ENCODE data around the gene RBM26.
A peak's percentile ranks its signal among the peaks of the same experiment; 100 is the strongest.

GRCh38 chr13:79307866-79308298 is 98.2 kb downstream of the RBM26 start:
- TF ChIP-seq ELF1 (IDR thresholded peaks at IDR 0.05) (no peak), FOSL2 (IDR thresholded peaks at IDR 0.05; ENCODE audit: borderline replicate concordance, low read depth) (no peak), JUND (IDR thresholded peaks at IDR 0.05) (no peak), EP300 (IDR thresholded peaks at IDR 0.05; ENCODE audit: borderline replicate concordance in 1 of 2, low read depth in 1 of 2, low read length in 1 of 2) (no peak), CTCF (IDR thresholded peaks at IDR 0.05) (no peak), POLR2AphosphoS5 (IDR thresholded peaks at IDR 0.05; ENCODE audit: low read depth, low read length) (peak; percentile 45), MXI1 (IDR thresholded peaks at IDR 0.05; ENCODE audit: low read depth, low read length) (no peak), NRF1 (IDR thresholded peaks at IDR 0.05; ENCODE audit: low read depth, low read length) (no peak)

All from SK-N-SH (cell line).